Measurements from ENCODE around the gene TRIM52.
"Not testable (repeated sequence)": the region's sequence is repeated elsewhere in the genome, so short reads cannot be mapped to it uniquely, and the experiment has no call there.

Gene TRIM52

GRCh38 chr5:181233088-181233800 lies 27.7 kb downstream of the TRIM52 start:
- no peak for DNase-seq

DNA sequence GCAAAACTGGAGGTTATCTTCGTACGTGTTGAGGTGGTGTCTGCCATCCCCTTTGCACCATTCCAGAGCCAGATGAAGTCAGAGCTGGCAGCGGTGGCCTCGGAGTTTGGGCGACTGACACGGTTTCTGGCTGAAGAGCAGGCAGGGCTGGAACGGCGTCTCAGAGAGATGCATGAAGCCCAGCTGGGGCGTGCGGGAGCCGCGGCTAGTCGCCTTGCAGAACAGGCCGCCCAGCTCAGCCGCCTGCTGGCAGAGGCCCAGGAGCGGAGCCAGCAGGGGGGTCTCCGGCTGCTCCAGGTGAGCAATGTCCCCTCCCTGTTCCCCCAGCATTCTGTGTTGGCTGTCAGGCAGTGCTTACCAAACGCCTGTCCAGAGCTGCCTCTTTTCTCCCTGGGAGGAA lies 28.4 kb downstream of the TRIM52 start:
- DNase-seq, result no peak

GRCh38 chr5:181231432-181231831 lies 29.5 kb downstream of the TRIM52 start:
- no peak for DNase-seq

DNA sequence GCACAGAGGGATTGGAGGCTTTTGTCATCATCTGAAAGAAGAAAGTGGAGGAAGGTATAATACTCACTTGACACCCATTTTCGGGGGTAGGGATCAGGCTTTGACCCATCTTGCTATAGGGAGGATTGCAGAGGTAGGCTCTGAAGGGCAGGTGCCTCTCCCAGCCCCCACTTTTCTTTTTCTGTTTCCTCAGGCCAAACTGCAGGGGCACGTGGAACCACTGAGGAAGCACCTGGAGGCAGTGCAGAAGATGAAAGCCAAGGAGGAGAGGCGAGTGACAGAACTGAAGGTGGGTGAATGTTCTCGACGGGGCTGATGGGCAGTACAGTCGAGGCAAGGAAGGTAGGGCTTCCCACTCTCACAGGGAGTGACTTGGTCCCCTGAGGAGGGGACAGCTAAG lies 30.4 kb downstream of the TRIM52 start:
- DNase-seq, result no peak

GRCh38 chr5:181229996-181230395 lies 30.9 kb downstream of the TRIM52 start:
- DNase-seq, result no peak

DNA sequence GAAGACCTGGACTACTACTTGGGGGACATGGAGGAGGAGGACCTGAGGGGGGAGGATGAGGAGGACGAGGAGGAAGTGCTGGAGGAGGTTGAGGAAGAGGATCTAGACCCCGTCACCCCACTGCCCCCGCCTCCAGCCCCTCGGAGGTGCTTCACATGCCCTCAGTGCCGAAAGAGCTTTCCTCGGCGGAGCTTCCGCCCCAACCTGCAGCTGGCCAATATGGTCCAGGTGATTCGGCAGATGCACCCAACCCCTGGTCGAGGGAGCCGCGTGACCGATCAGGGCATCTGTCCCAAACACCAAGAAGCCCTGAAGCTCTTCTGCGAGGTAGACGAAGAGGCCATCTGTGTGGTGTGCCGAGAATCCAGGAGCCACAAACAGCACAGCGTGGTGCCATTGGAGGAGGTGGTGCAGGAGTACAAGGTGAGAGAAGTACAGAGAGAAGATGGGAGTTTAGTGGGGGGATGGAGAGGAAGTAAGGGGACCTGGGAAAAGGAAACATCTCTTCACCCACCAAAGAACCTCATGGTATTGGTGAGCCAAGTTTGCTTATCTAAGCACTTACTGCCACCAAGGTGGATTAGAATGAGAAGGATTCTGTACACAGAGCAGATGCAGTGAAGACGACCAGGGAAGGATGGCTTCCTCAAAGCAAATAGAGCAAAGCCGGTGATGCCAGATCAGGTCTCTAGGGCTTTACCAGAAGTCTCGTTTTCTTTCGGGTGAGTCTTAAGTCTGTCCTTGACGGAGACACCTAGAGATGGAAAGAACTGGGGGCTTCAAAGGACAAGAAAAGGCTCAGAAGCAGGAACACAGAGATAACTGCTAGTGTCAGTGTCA lies 36.3 kb downstream of the TRIM52 start:
- DNase-seq, result peak; percentile 38

DNA sequence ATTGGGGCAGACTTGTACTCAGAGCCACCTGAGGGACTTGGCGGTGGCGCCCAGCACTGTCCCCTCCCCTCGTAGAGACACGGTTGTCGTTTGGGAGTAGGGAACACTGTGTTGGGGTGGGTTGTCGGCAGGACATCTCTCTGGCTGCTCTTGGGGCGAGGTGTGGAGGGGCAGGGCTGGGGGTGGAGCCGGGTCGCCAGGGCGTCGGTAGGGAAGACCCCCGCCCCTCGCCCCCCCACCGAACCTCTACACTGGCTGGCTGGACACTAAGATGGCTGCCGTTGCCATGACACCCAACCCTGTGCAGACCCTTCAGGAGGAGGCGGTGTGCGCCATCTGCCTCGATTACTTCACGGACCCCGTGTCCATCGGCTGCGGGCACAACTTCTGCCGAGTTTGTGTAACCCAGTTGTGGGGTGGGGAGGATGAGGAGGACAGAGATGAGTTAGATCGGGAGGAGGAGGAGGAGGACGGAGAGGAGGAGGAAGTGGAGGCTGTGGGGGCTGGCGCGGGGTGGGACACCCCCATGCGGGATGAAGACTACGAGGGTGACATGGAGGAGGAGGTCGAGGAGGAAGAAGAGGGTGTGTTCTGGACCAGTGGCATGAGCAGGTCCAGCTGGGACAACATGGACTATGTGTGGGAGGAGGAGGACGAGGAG lies 37.1 kb downstream of the TRIM52 start:
- no peak for DNase-seq

DNA sequence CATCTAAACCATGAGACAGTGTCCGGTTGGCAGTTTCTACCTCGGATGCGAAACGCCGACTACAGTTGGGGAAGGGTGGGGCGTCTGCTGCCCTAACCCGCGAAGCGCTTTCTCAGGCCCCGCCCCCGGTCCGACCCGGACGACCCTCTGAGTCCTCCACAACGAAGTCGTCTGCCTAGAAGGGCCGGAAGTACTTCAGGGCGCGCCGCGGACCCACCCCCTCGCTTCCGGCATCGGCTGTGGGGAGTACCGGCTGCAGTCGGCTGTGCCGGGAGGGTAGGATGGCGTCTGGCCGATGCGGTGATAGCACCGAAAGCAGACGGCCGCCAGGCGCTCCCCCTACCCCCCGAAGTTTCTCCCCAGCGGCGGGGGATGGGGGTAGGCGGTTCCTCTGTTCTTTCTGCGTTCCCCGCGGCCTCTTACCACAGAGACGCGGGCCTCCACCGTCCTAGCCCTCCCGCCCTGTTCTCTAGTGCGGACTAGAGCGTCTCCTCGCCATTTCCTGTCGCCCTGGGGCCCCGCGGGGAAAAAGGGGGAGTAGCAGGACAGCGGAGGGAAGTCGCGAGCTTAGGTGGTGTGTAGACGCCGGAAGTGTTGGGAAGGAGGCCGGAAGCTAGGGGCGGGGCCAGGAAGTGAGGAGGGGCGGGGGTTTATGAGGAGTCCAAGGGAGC lies 37.8 kb downstream of the TRIM52 start, which contains the start of gene TRIM41:
Gene TRIM41 (plus strand): TSS at position 224 of the 671 bp plus-strand sequence. CDS start 719 bp downstream, outside the sequence.
- peak; percentile 97 for DNase-seq

DNA sequence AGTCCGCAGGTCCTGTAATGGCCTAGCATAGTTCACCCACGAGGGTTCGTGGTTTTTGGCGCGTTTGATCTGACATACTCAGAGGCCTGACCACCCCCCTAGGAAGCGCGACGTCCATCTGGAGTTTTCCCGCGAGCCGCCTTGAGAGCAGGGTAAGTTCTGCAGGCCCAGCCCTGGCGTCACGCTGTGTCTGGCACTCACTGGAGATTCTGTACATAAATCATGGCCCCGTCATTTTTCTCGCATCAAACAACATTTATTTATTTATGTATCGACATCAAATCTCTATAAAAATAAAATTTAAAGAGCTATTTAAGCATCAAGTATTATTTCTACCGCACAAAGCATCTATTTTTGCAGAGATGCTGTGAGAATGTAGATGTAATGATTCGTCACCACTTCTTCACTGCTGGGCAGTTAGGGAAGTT lies 38.3 kb downstream of the TRIM52 start:
- DNase-seq, result no peak

DNA sequence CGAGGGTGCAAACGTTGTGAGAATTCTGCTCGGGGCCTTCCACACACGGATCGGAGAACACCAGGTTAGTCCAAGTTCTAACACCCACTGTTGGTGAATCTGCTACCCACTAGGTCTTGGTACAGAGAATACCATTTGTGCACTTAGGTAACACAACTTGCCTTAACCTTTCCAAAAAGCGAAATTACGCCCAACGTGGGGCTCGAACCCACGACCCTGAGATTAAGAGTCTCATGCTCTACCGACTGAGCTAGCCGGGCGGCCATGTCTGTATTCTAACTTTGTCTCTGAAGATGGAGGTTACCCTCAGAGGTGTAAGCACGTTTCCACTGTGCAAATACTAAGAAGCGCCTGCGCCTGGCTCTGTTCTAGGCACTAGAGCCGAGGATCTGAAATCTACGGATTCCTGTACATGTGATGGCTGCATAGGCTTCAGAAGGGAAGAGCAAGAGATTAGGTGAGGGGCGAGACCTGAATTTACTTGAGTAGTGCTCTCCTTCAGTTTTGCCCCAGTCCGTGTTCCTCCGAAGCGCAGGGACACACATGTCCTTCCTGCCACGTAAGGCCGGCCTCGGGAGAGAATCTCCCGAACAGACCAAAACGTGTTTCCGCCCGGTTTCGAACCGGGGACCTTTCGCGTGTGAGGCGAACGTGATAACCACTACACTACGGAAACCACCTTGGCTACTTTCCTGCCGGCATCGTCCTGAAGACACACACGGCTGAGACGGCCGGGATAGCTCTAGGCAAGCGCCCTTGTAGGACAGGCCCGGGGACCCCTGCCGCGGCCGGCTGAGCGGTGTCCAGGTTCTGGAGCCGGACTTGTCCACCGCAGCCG lies 38.9 kb downstream of the TRIM52 start:
- peak; percentile 99 for DNase-seq

DNA sequence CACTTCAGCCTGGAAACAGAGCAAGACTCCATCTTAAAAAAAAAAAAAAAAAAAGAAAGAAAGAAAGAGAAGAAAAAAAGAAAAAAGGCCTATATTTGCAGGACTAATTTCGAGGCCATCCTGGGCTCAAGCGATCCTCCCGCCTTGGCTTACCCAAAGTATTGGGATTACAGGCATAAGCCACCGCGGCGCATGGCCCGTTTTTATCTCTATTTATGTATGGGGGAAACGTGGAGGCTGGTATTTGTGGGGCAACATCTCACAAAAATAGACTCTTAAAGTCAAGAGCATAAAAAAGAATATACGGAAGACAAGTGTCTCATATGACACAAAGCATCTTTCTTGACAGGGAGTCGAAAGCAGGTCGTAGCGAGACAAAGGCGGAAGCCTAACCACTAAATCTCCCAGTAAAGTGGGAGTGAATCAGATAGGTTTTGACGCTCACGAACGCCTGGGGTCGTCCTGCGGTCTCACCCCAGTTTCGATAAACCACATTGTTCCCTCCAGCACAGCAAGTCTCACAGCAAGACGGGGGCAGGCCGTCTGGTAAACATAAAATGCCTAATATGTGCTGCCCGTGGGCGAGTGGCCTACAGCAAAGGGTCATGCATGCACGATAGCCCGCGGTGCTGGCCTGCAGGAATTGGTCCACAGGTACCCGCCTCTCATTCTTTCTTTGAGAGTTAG lies 39.7 kb downstream of the TRIM52 start:
- peak; percentile 66 for DNase-seq

DNA sequence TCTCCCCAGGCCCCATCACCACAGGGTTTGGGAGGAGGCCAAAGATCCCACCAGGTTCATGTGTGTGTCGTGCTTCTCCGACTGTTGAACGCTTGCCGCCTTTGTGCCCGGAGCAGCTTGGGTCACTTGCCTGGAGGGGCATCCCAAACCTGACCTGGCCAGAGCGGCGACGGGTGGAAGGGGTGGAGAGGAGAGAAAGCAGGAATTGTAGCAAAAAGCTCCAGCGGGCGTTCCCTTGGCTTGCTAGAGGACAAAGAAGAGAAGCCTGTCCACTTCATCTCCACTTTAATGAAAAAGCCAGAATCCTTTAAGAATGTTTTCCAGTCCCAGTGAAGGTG lies 40.8 kb downstream of the TRIM52 start:
- no peak for DNase-seq

DNA sequence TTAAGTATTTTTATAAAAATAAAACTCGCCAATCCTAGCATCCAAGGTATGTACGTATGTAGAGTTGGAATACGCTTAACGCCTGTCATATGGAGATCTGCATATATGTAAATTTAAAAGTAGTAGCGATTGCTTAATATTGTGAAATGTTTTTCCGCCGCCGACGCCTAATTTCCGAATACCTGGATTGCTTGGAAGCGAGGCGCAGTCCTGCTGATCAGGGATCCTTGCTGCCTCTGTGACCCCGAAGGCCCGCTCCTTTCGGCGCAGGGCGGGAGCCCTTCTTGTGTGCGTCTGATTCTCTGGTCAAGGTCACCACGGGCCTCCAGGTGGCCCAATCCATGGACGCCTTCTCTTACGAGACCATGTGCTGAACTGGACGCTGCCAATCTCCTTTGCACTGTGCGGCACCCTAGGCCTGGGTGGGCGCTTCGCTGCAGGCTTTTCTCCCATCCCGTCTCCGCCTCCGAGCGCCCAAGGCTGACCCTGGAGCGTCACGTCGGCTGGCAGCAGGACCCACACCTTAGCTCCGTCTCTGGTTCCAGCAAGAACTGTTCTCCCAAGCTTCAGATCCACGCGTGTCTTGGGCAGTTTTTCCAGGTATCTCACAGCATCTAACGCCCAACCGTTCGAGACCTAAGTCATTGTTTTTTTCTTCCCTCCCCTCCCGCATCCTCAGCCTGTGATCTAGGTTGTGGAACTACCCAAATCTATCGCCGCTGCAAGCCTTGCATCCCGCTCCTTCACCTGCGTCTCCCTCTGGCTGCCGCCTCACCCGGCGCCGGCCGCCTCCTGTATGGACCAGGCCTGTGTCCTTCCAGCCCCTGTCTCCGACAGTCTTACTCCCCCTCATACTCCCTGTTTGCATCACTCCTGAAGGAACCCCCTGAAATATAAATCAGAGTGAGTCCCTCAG lies 41.4 kb downstream of the TRIM52 start:
- no peak for DNase-seq

DNA sequence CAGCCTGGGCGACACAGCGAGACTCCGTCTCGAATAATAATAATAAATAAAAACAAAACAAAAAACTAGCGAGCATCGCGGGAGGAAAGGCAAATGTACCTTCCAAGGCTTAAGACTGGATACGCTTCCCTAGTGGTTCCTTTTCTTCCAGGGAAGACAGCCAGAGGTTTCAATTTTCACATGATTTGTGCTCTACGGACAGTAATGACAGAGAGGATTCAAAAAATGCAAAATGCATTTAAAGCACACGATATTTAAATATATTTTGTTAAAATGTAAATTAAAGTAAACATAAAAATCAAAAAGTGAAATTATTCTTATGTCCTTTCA lies 42.2 kb downstream of the TRIM52 start:
- no peak for DNase-seq

DNA sequence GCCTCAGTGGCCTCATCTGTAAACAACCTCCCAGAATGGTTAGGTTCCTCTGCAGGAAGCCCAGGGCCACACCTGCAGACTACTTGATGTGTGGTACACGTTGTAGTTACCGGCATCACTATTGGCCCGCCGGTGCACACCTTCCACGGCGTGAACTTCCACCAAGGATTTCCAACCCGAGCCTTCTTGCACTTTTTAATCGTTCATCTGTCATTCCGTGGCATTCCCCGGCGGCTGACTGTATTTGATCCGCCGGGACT lies 43.2 kb downstream of the TRIM52 start:
- peak; percentile 62 for DNase-seq

DNA sequence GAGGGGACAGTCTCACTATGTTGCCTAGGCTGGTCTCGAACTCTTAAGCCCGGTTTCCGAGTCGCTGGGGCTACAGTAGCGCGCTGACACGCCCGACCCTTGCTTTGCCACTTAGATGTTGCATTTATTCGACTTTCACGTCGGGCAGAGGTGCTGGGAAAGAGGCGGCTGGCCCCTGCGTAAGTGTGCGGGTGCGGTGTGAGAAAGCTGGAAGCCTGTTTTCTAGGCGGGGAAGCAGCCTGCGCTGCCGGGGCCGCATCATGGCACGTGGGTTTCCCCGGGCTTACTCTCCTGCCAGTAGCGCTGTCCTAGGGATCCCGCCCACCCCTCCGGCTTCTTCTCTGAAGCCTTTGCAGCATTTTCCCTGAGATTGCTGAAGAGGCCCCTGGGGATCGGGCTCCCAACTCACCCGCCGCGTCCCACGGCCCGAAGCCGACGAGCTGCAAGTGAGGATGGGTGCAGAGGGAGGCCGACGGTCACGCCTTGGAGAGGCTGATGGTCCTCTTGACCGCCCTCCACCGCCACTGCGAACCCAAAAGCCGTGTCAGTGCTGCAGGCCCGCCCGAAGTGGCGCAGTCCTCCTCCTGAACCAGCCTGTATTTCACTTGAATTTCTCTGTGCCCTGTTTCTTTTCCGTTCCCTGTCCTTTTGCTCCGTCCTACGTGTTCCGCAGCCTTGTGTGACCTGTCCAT lies 43.7 kb downstream of the TRIM52 start:
- DNase-seq, result peak; percentile 72

GRCh38 chr5:181215997-181216989 lies 44.6 kb downstream of the TRIM52 start:
- DNase-seq, result peak; percentile 52

- not testable (repeated sequence) for DNase-seq
Observed at GRCh38 chr5:181214249-181214648, 46.7 kb downstream of the TRIM52 start.

DNA sequence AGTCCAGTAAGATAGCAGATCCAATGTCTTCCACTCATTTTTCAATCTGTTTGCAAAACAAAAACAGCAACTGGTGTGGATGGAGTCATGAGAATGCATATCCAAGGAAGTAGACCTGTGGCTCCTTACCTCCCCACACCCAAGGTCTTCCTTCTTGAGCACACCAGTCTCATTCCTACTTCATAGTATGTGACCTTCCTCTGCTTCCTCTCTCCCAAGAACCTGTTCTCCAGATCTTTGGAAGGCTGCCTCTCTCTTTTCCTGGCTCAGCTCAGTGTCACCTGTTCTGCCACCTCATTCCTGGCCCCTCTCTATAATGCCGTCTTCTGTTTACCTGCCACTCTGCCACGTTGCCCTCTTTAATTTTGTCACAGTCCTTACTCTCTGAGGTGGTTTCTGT lies 48.0 kb downstream of the TRIM52 start:
- no peak for DNase-seq
